GM23338 (cell line): Measurements from ENCODE around the gene CDH23.

ENCODE experiments used
- CREB1 ChIP-seq: fragments of 250-450 bp; sonication (Bioruptor Pico); IDR thresholded peaks from 2 replicates; pipeline ENCODE4 v1.5.0; 2020; ENCODE audit warnings: low read depth, mild to moderate bottlenecking, moderate library complexity
- CTCF ChIP-seq, 2 experiments: fragments of 200-600 bp in 1 of 2; sonication (generic) in 1 of 2; conservative IDR thresholded peaks; 2 replicates each; pipeline versions ENCODE4 v1.5.1 to v1.6.1; 2016 to 2017; ENCODE audit warnings: antibody characterized with exemption in 2 of 2, low read depth in 2 of 2, mild to moderate bottlenecking in 2 of 2, moderate library complexity in 1 of 2
- EZH2 ChIP-seq: fragments of 200-600 bp; sonication (generic); IDR thresholded peaks from one replicate; pipeline ENCODE4 v1.8.0; 2017; ENCODE audit warnings: antibody characterized with exemption, mild to moderate bottlenecking, low read depth; ENCODE audit not compliant: unreplicated experiment
- EZH2phosphoT487 ChIP-seq: fragments of 200-600 bp; sonication (generic); IDR thresholded peaks from one replicate; pipeline ENCODE4 v1.8.1; 2018; ENCODE audit warnings: antibody characterized with exemption; ENCODE audit not compliant: unreplicated experiment
- JUNB ChIP-seq: IDR thresholded peaks from one replicate; pipeline ENCODE4 v1.6.1; 2016; ENCODE audit warnings: antibody characterized with exemption; ENCODE audit not compliant: unreplicated experiment
- POLR2AphosphoS5 ChIP-seq: IDR thresholded peaks from 2 replicates; pipeline ENCODE4 v1.6.1; 2016; ENCODE audit warnings: antibody characterized with exemption, low read depth
- REST ChIP-seq: IDR thresholded peaks from one replicate; pipeline ENCODE4 v1.6.1; 2018; ENCODE audit warnings: antibody characterized with exemption; ENCODE audit not compliant: unreplicated experiment
- ZNF462 ChIP-seq: fragments of 250-450 bp; sonication (Bioruptor Pico); IDR thresholded peaks from 2 replicates; pipeline ENCODE4 v1.5.0; 2020; ENCODE audit warnings: mild to moderate bottlenecking, moderate library complexity

GRCh38 chr10:71360735-71361134, 36.0 kb upstream of the CDH23 start:
- no peak for TF ChIP-seq CTCF (conservative IDR thresholded peaks at IDR 0.05; ENCODE audit: low read depth in 2 of 2)
- no peak for TF ChIP-seq EZH2
- TF ChIP-seq POLR2AphosphoS5: no peak
- no peak for TF ChIP-seq REST
- TF ChIP-seq JUNB: no peak
- no peak for TF ChIP-seq CREB1 (CRISPR knock-in tag)
- TF ChIP-seq ZNF462: no peak
- no peak for TF ChIP-seq EZH2phosphoT487
